Stimulated activated naive CD4-positive, alpha-beta T cell (primary cell): Measurements from ENCODE around the gene NFATC2.
A peak's percentile ranks its signal among the peaks of the same experiment; 100 is the strongest.

Experiments
- DNase-seq, 6 experiments: peaks; one replicate each; lab custom pipeline; 2025; lab: John Stamatoyannopoulos, UW

NFATC2 gene

DNA sequence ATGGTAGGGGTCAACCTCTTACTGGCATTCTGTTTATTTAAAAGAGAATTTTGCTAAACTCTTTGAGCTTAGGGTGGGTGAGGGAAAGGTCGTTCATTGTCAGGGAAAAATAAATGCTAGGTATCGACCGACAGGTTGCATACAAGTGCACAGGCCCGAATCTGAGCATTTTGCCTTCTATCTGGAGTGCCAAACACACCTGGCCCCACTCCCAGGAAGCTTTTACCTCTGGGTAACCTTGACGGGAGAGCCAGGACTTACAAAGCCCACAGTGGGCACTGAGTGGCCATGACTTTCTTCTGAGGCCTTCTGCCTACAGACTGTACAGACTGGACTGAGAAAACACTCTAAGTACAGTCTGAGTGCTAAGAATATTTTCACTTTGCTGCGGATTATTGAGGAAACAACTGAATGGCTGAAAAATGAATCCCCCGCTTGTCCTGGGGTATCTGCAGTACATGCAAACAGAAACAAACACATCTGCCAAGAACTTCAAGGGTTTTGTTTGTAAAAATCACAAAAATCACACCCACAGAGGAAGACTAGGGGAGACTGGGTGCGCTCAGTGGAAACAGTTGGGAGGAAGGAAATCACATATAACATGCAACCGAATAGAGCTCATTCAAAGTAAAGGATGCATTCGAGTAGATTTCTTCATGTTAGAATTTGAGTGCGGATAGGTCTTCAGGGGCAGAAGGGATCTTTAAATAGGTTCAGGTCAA is 152.8 kb downstream of the NFATC2 start:
- no peak for DNase-seq

DNA sequence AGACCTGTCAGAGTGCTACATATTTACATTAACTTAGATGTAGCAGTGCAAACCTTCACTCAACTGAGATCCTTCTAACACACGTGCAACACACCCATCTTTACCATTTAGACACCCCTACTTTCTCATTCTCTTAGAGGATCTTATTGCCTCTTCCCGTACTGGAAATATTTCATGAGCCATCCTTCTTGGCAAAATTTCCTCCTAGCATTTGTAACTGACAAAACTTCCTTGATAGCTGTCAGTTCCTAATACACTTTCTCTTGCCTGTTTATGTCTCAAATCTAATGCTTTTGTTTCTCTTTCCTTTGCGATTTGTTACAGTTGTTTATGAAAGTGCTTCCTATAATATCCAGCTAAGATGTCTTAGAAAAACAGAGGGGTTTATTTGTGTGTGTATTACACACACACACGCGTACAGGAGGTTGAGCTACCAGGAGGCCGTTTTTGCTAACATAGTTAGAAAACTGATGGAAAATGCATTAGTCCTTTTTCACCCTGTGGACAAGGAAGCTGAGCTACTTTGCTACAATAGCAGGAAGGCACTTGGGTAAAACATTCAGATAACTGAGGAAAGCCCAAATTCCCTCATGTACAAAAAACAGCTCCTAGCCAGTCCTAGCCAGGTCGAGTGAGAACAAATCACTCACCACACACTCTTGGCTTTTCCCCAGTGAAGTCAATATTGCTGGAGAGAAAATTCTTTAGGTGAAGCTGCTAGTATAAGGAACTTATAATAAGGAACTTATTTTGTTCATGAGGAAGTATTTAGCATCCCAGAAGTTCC is 153.6 kb downstream of the NFATC2 start:
- no peak for DNase-seq

- DNase-seq = no peak
These were observed 154.3 kb downstream of the NFATC2 start for GRCh38 chr20:51388227-51388626.

DNA sequence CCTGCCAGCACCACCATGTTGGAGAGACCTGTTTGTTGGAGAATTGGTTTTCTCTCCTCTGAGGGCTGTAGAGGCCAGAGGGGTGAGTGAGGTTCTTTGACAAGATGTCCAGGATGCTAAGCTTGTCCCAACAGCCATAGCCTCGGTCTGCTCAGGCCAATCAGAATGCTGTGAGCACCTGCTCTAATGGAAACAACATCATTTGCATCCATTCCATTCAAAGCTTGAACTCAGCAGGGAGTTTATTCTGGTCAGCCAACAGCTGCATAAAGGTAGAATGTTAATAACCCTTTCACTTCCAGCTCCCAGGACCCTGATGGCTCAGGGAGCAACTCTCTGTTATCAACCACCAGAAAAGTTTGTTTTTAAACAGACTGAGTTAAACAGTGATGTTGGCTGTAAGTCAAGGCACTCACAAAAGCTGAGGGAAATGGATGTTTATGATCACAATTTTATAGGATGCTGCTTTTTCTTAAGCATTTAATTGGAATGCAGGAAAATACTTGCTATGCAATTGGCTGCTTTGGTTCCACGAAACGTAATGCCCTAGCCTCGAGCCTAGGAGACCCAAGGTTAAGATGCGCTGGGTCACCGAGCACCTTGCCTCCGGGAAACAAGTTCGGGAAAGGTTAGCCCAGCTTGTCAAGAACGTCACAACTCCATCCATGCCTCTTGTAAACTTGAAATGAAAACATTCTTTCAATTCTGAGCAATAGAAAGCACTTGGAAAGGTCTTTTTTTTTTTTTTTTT is 155.2 kb downstream of the NFATC2 start:
- DNase-seq = no peak

DNA sequence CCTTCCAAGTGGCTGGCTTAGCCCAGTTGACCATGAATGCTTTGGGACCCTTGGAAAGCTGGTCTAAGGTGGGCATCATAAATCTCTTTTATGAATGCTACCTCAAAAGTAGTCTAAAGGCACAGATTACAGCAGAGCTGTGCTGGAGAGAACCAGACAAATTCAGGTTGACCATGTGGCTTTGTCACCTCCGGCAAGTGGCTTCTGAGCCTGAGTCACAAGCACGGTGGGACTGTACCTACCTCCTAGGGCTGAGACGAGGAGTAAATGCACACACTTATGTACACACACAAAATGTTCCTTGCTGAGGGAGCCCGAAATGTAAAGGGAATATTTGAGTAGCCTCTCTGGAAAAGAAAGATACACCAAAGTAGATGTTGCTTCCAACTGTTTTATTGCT is 155.9 kb downstream of the NFATC2 start:
- no peak for DNase-seq

DNA sequence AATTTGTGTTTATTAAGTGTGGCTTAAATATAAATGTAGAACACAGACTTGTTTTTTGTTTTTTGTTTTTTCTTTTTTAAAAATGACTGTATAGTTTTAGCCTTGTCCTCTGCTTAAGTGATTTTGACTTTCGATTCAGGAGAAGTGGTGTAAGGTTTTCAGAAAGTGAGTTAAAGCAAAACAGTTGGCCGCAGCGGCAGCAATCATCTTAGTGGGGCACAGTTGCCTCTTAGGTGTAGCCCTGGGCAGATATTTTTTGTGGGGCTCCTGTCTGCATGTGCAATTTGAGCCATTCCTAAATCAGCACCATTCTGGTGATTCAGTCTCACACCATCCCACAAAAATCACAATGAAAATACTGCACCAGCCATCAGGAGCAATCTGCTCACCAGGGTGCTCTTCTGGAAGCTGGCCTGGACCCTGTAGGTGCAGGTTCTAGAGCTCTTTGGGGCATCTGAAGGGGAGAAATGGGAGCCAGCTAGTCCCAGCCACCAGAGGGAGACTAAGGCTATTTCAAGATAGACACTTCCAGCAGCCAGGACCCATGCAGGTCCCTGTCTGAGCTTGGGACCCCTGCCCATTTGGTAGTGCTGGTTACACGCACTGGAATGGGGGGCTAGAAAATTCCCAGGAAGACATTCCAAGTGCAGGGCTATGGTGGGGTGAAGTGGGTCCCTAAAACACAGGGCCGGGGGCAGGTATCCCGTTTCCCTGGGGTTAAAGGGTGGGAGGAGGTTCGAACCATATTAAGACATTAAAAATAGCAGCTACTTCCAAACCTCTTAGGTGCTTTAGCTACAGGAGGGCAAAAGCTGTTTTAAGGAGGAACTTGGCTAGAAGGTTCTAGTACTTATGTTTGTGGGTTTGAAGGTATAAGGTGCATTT is 156.6 kb downstream of the NFATC2 start:
- peak in 2 of 6 experiments; percentile 4 to 7 for DNase-seq

GRCh38 chr20:51384875-51385274 is 157.6 kb downstream of the NFATC2 start:
- DNase-seq = no peak

- DNase-seq = no peak
These were observed 158.5 kb downstream of the NFATC2 start for GRCh38 chr20:51383891-51384510.

GRCh38 chr20:51382986-51383821 is 159.3 kb downstream of the NFATC2 start:
- no peak for DNase-seq

DNA sequence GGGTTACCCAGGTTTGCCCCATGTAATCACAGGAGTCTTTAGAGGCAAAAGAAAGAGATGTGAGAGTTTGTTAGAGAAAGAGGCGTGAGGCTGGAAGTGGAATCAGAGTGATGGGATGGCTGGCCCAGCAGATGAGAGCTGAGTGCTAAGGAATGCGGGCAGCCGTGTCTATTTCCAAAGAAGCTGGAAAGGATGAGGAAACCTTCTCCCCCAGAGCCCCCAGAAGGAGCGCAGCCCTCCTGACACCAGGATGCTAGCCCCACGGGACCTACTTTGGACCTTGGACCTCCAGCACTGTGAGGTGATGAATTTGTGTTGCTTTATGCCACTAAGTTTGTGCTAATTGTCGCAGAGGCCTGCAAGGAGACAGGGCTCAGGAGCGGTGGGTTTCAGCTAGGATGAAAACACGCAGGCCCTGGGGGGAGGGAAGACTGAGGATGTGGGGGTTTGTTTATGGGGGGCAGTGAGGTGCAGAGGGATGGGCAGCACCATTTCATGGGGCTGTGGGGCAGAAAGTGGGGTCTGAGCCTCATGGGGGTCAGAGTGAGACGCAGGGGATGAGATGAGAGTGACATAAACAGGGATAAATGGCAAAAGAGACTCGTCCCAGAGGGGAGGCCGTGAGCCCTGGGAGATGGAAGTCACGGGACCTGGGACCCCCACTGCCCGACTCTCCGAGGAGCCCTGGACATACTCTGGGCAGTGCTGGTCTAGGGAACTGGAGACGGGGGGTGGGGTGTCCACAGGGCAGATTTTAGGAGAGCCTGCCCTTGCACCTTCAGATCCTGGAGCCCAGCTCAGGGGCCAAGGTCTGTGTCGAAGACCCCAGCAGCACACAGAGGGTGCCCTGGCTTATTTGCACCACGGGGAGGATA is 160.2 kb downstream of the NFATC2 start:
- no peak for DNase-seq

- DNase-seq = no peak
These were observed 161.0 kb downstream of the NFATC2 start for GRCh38 chr20:51381557-51381956.

- DNase-seq = no peak
These were observed 161.8 kb downstream of the NFATC2 start for GRCh38 chr20:51380401-51381385.

GRCh38 chr20:51379601-51380341 is 162.7 kb downstream of the NFATC2 start:
- DNase-seq = no peak

DNA sequence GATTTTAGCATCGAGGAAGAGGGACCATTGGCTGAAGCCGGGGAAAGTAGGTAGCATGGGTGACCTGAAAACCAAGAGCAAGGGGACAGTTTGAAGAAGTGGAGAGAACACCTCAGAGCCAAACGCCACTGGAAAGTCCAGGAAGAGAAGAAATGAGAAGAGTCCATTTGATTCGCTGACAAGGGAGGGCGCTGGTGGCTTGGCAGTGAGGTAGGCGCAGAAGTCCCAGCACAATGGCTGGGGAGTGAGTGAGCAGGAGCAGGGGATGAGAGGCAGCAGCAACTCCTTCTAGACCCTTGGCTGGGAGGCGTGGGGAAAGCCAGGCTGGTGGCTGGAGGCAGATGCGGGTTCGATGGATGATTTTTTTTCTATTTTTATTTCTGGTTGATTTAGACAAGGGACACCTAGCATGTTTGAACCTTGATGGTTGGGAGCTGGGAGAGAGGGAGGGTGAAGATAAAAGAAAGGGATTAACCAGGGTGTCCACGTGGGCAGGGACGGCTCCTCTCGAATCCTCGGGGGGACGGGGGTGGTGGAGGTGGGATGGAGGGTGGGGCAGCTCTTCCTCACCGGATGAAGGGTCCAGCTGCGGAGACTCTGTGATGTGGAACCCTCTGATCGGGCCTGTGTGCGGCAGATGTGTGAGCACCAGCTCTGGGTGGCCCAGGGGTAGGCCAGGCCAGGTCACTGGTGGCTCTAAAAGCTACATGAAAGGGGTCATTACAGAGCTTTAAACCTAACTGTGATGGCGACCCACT is 164.2 kb downstream of the NFATC2 start:
- DNase-seq = no peak

DNA sequence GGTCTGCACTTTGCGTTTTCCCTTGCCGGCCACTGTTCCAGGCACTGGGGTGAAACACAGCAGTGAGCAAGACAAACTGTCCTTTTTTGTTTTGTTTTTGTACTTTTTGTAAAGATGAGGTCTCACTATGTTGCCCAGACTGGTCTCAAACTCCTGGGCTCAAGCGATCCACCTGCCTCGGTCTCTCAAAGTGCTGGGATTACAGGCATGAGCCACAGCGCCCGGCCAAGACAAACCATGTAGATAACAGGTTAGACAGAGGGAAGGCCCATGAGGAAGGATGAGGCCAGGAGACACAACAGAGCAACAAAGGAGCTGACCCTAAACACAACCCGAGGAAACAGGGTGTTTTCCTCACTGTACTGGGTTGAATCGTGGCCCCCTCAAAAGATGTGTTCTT is 165.4 kb downstream of the NFATC2 start:
- DNase-seq = no peak

DNA sequence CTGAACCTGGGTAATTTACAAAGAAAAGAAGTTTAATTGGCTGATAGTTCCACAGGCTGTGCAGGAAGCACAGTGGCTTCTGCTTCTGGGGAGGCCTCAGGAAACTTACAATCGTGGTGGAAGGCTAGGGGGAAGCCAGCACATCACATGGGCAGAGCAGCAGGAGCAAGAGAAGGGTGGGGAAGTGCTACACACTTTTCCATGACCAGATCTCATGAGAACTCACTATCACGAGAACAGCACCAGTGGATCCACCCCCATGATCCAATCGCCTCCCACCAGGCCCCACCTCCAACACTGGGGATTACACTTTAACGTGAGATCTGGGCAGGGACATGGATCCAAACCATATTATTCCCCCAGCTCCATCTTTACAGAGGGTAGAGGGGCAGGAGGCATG is 166.4 kb downstream of the NFATC2 start:
- no peak for DNase-seq

DNA sequence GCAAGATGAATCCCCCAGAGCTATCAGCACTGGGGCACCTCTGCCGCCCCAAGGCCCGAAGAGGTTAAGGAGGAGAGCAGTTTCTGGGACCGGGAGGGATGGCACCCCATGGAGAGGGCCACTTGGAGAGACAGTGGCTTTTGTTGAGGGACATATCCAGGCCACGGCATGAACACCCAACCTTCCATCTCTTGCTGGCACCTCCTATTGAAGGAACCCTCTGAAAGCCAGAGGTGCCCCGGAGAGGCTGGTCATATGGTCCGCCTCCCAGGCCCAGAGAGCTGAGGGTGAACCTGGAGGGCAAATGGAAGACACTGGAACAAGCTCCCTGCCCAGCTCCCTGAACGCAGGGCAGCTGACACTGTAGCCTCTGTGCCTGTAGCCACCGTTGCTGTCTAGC is 167.0 kb downstream of the NFATC2 start:
- no peak for DNase-seq
